ENCODE results near the gene ERC1.

GRCh38 chr12:966724-967123 is 24.3 kb upstream of the ERC1 start:
- TF ChIP-seq, protein P1, sequence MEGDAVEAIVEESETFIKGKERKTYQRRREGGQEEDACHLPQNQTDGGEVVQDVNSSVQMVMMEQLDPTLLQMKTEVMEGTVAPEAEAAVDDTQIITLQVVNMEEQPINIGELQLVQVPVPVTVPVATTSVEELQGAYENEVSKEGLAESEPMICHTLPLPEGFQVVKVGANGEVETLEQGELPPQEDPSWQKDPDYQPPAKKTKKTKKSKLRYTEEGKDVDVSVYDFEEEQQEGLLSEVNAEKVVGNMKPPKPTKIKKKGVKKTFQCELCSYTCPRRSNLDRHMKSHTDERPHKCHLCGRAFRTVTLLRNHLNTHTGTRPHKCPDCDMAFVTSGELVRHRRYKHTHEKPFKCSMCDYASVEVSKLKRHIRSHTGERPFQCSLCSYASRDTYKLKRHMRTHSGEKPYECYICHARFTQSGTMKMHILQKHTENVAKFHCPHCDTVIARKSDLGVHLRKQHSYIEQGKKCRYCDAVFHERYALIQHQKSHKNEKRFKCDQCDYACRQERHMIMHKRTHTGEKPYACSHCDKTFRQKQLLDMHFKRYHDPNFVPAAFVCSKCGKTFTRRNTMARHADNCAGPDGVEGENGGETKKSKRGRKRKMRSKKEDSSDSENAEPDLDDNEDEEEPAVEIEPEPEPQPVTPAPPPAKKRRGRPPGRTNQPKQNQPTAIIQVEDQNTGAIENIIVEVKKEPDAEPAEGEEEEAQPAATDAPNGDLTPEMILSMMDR (IDR thresholded peaks at IDR 0.05) = no peak
- TF ChIP-seq POLR2AphosphoS5 (IDR thresholded peaks at IDR 0.05) = no peak
